CD4-positive, alpha-beta T cell treated with Interleukin-4 for 4 hours (primary cell): ENCODE results near the gene U2SURP.

ENCODE experiments used
- DNase-seq: peaks from one replicate; pipeline ENCODE4 v3.0.0-alpha.2; 2020

The U2SURP gene

GRCh38 chr3:143001369-143002082, at the start of gene U2SURP:
U2SURP (plus strand) TSS chr3:143001570; CDS start chr3:143001629, 59 bp downstream.
- DNase-seq: peak; percentile 94

- no peak for DNase-seq
These were observed 49.6 kb upstream of the U2SURP start for GRCh38 chr3:142951794-142952193.

DNA sequence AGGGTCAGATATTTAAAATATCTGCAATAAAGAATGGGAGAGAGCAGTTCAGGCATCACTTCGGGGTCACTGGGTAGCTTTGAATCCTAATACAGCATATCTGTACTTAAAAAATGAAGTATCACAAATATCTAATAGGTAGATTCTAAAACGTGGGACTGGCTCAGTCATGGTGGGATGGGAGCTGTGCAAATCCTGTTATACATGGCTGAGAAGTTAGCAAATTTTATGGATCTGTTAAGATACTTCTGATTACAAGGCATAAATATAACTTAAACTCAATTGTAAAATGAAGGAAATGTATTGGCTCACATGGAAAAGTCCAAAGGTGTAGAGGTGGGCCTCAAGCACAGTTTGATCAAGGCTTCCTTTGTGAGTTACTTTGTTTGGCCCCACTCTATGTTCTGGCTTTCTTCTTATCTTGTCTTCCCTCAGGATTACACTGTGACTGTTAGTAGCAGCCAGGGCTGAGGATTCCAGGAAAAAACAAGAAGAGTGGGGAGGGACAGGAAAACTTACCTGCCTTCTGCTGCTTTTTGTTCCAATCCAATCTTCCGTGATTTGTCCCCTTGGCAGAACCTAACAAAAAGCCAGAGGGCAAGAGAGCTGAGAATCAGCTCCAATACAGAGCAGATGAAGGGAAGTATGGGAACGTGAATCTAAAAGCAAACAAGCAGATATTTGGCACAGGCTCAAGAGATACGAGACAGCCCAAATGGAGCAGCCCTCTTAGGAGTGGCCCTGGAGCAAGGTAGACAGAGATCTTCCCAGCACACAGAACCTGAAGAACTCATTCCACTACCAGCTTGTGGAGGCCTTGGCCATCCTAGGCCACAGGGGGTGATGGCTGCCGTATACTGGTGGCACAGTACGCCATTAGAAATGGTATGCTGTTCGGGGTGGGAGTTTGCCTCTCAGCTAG, 48.8 kb upstream of the U2SURP start:
- no peak for DNase-seq

DNA sequence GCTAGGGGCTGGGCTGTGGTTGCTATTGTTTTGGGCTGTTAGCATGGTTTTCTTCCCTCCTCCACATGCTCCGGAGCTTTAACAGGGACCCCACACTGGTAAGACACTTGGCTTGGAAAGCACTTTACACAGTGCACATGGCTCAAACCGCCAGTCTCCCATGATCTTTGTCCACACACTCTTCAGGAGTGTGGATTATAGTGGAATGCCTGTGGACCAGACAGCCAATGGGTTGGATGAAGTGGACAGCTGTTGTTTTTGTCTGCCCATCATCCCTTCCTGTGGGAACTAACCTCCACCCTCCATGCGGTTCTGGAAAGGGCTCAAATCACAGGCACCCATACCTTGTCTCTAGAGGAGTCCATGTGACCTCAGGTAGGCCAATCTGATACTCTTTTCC, 47.9 kb upstream of the U2SURP start:
- DNase-seq: no peak

DNA sequence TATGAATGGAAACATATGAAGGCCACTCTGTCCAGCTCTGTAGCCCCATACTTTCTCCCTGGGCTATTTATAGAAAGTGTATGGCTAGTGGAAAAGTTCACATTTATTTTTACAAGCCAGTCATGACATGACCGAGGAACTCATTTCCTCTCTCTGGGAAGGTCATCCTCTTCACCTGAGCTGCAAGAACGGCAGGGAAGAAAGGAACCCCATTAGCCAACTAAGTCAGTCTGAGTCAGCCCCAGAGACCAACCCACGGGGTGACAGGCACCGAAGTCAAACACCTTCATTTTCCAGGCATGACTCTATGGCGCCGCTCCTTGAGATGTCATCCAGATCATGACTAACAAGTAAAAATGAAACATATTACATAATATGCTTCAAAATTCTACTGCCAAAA, 42.7 kb upstream of the U2SURP start:
- no peak for DNase-seq

- DNase-seq: no peak
These were observed 41.0 kb upstream of the U2SURP start for GRCh38 chr3:142960322-142960850.

DNA sequence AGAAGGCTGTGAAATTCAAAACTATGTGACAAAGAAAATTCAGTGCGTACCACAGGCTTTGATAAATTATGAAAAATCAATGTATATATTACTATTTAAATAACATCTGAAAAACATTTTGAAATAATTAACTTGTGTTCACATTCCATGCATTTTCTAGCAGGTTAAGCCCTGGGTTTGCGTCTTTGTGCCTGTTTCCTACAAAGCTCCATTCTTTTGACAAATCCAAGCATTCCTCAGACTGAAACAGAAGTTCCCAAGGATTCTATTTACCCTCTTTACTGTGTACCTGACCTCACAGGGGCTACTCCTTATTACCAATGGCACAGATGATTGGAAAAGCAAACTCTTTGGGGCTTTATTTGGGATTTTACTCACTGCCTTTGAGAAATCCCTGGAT, 39.8 kb upstream of the U2SURP start:
- DNase-seq: no peak

DNA sequence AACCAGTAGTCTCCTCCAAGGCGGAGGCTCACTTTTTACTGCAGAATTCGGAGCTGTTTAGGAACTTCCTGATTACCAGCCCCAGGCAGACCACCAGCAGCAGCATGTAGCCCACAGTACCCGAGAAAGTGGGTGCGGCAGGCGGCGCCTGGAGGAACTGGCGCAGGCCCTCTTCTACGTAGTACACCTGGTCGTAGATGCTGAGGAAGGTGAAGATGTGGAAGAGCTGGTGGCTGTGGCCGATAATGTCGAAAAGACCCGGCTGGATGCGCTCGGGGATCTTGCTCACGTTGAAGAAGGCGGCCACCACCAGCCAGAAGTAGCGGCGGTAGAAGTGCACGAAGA, 39.2 kb upstream of the U2SURP start:
- no peak for DNase-seq

- no peak for DNase-seq
These were observed 38.7 kb upstream of the U2SURP start for GRCh38 chr3:142962520-142963233.

- no peak for DNase-seq
These were observed 38.2 kb upstream of the U2SURP start for GRCh38 chr3:142963234-142963515.

DNA sequence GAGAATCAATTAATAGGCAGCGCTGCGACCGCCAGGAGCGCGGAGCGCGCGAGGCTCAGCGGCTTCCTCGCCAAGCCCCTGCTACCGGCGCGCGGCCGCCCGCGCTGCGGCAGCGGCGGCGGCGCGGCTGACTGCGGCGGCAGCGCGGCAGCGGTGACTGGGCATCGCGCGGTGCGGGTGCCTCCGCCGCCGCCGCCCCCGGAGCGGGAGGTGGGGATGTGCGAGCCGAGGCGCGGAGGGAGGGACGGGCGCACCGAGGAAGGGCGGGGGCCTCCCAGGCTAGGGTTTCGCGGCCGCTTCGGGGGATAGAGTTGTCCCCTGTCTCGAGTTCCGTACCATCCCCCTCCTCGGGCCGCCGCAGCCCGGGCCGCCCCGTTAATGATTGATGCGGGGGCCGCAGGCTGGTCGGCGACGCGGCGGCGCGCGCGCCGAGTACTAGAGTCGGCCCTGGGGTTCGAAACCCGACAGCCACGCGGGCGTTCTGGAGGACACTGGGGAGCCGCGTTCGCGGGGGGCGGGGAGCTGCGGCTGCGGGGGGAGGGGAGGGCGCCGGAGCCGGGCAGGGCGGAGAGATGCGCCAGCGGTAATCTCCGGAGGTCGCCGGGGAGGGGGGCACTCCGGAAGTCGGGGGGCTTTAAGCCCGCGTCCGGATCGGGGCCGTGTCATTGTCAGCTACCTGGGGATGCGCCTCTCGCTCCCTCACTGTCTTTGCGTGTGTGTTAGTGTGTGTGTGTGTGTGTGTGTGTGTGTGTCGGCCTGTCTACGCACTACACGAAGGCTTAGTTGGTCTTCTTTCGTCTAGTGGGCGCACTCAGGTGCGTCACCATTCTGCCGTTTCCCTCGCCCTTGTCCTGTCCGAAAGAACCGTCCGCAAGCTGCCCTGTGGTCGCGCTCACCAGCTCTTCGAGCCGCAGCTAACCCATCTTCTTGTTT, 37.6 kb upstream of the U2SURP start, which contains the start of gene PAQR9:
TSS of gene PAQR9 (minus strand) at position 159 of the 933 bp plus-strand sequence. CDS start 338 bp downstream, outside the sequence.
- no peak for DNase-seq

GRCh38 chr3:142965581-142965980, 35.8 kb upstream of the U2SURP start:
- DNase-seq: no peak

GRCh38 chr3:142966808-142967207, 34.6 kb upstream of the U2SURP start:
- no peak for DNase-seq

DNA sequence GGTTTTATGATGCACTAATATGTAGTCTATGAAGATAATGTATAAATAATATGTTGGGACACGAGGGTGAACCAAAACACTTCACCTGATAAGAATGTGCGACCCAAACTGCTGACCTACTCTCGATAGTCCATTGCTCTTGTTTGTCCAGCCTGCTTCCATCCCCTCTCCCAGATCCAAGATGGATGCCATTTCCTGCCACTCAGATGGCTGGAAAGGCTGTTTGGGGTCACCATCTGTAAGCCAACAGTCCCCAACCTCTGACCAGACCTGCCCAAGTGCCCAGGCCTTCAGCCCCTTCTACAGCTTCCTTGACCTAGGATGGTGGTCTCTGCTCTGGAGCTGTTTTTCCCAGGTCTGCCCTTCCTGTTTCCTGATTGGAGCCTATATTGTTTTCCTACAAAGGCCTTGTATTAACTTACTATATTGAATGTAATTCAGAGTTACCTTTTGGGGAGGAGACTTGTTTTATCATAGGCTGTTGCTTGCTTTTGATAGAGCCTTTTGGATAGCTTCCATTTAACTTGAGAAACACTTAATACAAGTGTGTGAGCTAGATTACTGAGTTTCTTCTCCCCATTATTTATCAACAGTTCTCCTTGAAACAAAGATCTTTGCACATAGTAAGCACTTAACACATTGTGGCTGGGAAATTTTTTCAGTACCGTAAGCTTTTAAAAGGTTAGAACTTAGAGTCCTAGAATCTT, 32.9 kb upstream of the U2SURP start:
- no peak for DNase-seq

DNA sequence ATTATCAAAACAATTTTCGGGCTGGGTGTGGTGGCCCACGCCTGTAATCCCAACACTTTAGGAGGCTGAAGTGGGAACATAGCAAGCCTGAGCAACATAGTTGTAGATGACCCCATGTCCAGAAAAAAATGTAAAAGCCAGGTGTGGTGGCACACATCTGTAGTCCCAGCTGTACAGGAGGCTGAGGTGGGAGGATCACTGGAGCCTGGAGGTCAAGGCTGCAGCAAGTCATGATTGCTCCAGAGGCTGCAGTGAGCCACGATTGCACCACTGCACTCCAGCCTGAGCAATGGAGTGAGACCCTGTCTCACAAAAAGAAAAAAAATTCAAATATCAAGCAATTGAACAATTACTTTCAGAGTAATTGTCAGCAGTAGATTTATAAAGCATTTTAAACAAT, 29.9 kb upstream of the U2SURP start:
- no peak for DNase-seq

- DNase-seq: no peak
These were observed 29.1 kb upstream of the U2SURP start for GRCh38 chr3:142972092-142972753.

DNA sequence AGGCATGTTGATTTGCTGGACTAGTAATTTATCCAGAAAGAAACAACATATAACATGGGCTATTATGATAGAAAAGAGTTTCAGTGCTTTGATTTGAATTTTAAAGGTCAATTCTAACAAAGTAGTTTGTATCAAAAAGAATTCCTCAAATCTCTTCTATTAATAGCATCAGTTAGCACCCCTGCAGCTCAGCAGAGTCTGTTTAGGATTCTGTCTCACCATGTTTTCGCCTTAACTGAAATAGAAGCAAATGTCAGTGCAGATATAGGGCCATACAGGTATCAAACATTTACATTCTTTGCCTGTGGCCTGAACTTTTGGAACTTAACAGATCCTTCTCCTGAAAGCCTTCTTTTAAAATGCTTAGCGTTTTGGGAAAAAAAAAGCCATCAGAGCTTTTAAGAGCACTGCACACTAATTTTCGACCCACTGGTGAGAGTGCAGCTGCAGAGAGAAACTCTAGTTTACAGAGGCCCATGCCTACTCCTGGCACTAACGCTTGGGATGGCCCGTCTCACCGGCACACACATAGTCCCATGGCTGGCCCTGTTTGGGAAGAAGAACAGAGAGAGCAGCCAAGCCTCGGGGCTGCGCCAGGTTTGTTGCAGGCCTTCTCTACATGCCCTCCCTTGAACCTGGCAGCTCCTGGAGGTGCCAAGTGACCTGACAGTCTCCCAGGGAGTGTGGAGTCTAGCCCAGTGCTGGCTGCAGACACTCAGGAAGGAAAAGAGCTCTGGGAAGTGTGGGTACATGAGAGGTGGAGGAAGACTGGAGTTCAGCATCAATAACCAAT, 28.0 kb upstream of the U2SURP start:
- no peak for DNase-seq

- no peak for DNase-seq
These were observed 25.9 kb upstream of the U2SURP start for GRCh38 chr3:142975316-142975995.

DNA sequence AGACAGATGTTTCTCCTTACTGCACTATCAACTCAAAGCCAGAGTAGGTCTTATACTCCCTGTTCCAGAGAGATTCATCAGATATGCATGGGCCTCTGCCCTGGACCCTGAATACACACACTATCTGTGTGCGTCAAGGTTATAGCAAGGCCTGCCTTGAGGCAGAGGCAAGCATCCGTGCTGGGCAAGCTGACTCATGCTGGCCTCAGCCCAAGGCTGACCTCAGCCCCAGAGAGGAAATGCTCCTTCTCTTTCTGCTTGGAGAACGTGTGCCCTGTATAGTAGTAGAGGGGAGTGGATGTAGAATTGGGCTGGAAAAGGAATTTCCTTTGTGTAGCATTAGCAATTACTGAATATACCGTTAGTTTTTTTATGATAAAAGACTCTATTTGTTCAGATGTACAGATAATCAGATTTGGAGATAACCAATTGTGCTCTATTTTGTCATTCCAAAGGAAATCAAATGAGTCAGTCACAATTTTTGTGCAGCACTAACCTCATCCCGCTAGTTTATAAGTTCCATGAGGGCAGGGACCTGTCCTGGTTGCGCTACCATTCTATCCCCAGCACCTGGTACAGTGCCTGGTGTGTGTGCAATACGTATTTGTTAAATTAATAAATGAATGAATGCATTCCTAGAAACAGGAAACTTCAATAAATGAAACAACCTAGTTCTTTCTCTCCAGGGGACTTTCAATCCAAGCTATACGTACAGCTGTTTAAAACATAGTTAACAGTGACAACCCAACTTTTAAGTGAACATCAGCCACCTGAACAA, 24.6 kb upstream of the U2SURP start:
- no peak for DNase-seq
